Smooth muscle cell (in vitro differentiated cells): ENCODE data around the gene KIRREL3. TPM values are rescaled to one million over a fixed set of nuclear protein-coding genes. Genes with fewer than 3 reads are reported as not detected.

Source experiments
- DNase-seq: peaks from one replicate; lab custom pipeline; 2025; ENCODE audit not compliant: unreplicated experiment; lab: John Stamatoyannopoulos, UW
- H2AFZ ChIP-seq: fragments of 200-600 bp; sonication (generic); 2 replicates; pipeline ENCODE4 v1.6.0; 2016; ENCODE audit warnings: antibody characterized with exemption, low read depth, mild to moderate bottlenecking
- H3F3A ChIP-seq: fragments of 200-600 bp; sonication (generic); 2 replicates; pipeline ENCODE4 v1.6.0; 2017; ENCODE audit warnings: antibody characterized with exemption, low read depth
- H3K27ac ChIP-seq: fragments of 200-600 bp; sonication (generic); 2 replicates; pipeline ENCODE4 v1.5.1; 2016; ENCODE audit warnings: low read depth, mild to moderate bottlenecking
- H3K27me3 ChIP-seq: fragments of 200-600 bp; sonication (generic); 2 replicates; pipeline ENCODE4 v1.6.1; 2016; ENCODE audit warnings: low read depth, mild to moderate bottlenecking
- H3K36me3 ChIP-seq: fragments of 200-600 bp; sonication (generic); 2 replicates; pipeline ENCODE4 v1.5.1; 2016; ENCODE audit warnings: low read depth
- H3K4me1 ChIP-seq: fragments of 200-600 bp; sonication (generic); 2 replicates; pipeline ENCODE4 v1.5.1; 2016; ENCODE audit warnings: low read depth
- H3K4me2 ChIP-seq: fragments of 200-600 bp; sonication (generic); 2 replicates; pipeline ENCODE4 v1.6.0; 2016; ENCODE audit warnings: mild to moderate bottlenecking
- H3K4me3 ChIP-seq: fragments of 200-600 bp; sonication (generic); 2 replicates; pipeline ENCODE4 v1.5.1; 2016; ENCODE audit warnings: mild to moderate bottlenecking
- H3K79me2 ChIP-seq: fragments of 200-600 bp; sonication (generic); 2 replicates; pipeline ENCODE4 v1.6.0; 2016; ENCODE audit warnings: low read depth, mild to moderate bottlenecking
- H3K9ac ChIP-seq: fragments of 200-600 bp; sonication (generic); 2 replicates; pipeline ENCODE4 v1.6.0; 2016; ENCODE audit warnings: low read depth
- H3K9me3 ChIP-seq: fragments of 200-600 bp; sonication (generic); replicated peaks from 2 replicates; pipeline ENCODE4 v1.5.1; 2016; ENCODE audit warnings: low read depth
- H4K20me1 ChIP-seq: fragments of 200-600 bp; sonication (generic); 2 replicates; pipeline ENCODE4 v1.6.0; 2016; ENCODE audit warnings: low read depth
- CTCF ChIP-seq: fragments of 200-600 bp; sonication (generic); IDR thresholded peaks from 2 replicates; pipeline ENCODE4 v1.5.1; 2017; ENCODE audit warnings: borderline replicate concordance, mild to moderate bottlenecking, antibody characterized with exemption; ENCODE audit not compliant: insufficient read depth, poor library complexity, severe bottlenecking
- WGBS: methylation state at CpG from one replicate; pipeline ENCODE4 v1.1.7; 2016; ENCODE audit warnings: low lambda C conversion rate; 5-methylcytosine and 5-hydroxymethylcytosine counted together
- polyA plus RNA-seq: library from polyadenylated mRNA; unstranded; fragments of >200 nt; fragmentation: Nextera tagmentation; extraction: Ambion mirVana; gene quantifications from 2 replicates; pipeline ENCODE4 v1.2.1, GENCODE V29; 2016
- total RNA-seq: library from RNA; depleted of rRNA; stranded (reverse); fragments of >200 nt; gene quantifications from 2 replicates; pipeline ENCODE4 v1.2.3, GENCODE V29; 2014

The KIRREL3 gene
- total and polyA plus RNA-seq, 2 experiments from 2014 or later: 1.2 TPM; not detected in 1

GRCh38 chr11:126653040-126653439, 347.5 kb downstream of the KIRREL3 start:
- H3K4me1 ChIP-seq: peaks cover 7% of the 10 kb centered on the region
- H3K79me2 ChIP-seq: no peaks in the 10 kb centered on the region
- H3K36me3 ChIP-seq: no peaks in the 10 kb centered on the region
- TF ChIP-seq CTCF: no peak
- no peaks in the 10 kb centered on the region for H3F3A ChIP-seq
- no peak overlapping the region for H3K4me2 ChIP-seq
- H3K27ac ChIP-seq: no peak overlapping the region
- H3K9me3 ChIP-seq: no peaks in the 10 kb centered on the region
- no peak overlapping the region for H2AFZ ChIP-seq
- DNase-seq: no peak
- H3K27me3 ChIP-seq: peaks cover 12% of the 10 kb centered on the region
- no peak overlapping the region for H3K9ac ChIP-seq
- no peak overlapping the region for H3K4me3 ChIP-seq
- no peaks in the 10 kb centered on the region for H4K20me1 ChIP-seq
- 85% methylated on average over 8 of the region's 8 CpGs for WGBS

- H3K79me2 ChIP-seq: no peaks in the 10 kb centered on the region
- H2AFZ ChIP-seq: no peak overlapping the region
- peak overlapping the region; percentile 72 for H3K4me2 ChIP-seq
- no peaks in the 10 kb centered on the region for H4K20me1 ChIP-seq
- no peak for TF ChIP-seq CTCF
- no peaks in the 10 kb centered on the region for H3K9me3 ChIP-seq
- no peaks in the 10 kb centered on the region for H3K36me3 ChIP-seq
- peak overlapping the region; percentile 75 for H3K27ac ChIP-seq
- no peak for DNase-seq
- no peaks in the 10 kb centered on the region for H3F3A ChIP-seq
- 17% methylated on average over 5 of the region's 5 CpGs for WGBS
- H3K27me3 ChIP-seq: peaks cover 2% of the 10 kb centered on the region
- H3K4me1 ChIP-seq: peaks cover 11% of the 10 kb centered on the region
- H3K4me3 ChIP-seq: no peak overlapping the region
- peak overlapping the region; percentile 42 for H3K9ac ChIP-seq
Measured at GRCh38 chr11:126647735-126648134, 352.8 kb downstream of the KIRREL3 start.

GRCh38 chr11:126646701-126647557, 353.6 kb downstream of the KIRREL3 start:
- Histone ChIP-seq H3K4me1 (peaks cover 11% of the 10 kb centered on the region), H3K4me3 (no peak overlapping the region), H3K4me2 (peak overlapping the region; percentile 72), H3K9me3 (no peaks in the 10 kb centered on the region), H3K9ac (peak overlapping the region; percentile 42), H3F3A (no peaks in the 10 kb centered on the region), H4K20me1 (no peaks in the 10 kb centered on the region), H2AFZ (no peak overlapping the region), H3K79me2 (no peaks in the 10 kb centered on the region), H3K27ac (peak overlapping the region; percentile 75), H3K27me3 (no peaks in the 10 kb centered on the region), H3K36me3 (no peaks in the 10 kb centered on the region)
- no peak for TF ChIP-seq CTCF
- no peak for DNase-seq
- 88% methylated on average over 10 of the region's 10 CpGs for WGBS
